ENCODE results near the gene GNL1. TPM values are rescaled to one million over a fixed set of nuclear protein-coding genes. Genes with fewer than 3 reads are reported as not detected.

The GNL1 gene
- total and polyA plus RNA-seq, 4 donors, result 10.1 to 18.2 (median 13.2) TPM

GRCh38 chr6:30511169-30511546, 45.1 kb downstream of the GNL1 start:
- H3K27ac ChIP-seq (ENCODE audit: low read depth in 1 of 2, low read length in 2 of 2), result no peak overlapping the region
- WGBS, result 78% methylated on average over 5 of the region's 5 CpGs
- H3K4me1 ChIP-seq (ENCODE audit: control insufficient read depth in 4 of 4, insufficient read depth in 4 of 4, low read length in 3 of 4), result no peaks in the 10 kb centered on the region
- TF ChIP-seq MAX (IDR thresholded peaks at IDR 0.05) (no peak), GABPA (IDR thresholded peaks at IDR 0.05 in 1 of 2, conservative IDR thresholded peaks at IDR 0.05 in 1 of 2) (no peak)
- no peaks in the 10 kb centered on the region for H3K27me3 ChIP-seq (ENCODE audit: control insufficient read depth in 4 of 4, insufficient read depth in 4 of 4, low read length in 3 of 4)
- no peak for DNase-seq (ENCODE audit: low spot score)
- H3K9me3 ChIP-seq (ENCODE audit: control insufficient read depth in 4 of 4, low read length in 3 of 4), result no peaks in the 10 kb centered on the region
- no peak overlapping the region for H3K4me3 ChIP-seq (ENCODE audit: low read depth in 1 of 3, low read length in 3 of 3)
- H3K9ac ChIP-seq (ENCODE audit: low read depth in 1 of 2, low read length in 2 of 2), result no peak overlapping the region
- no peaks in the 10 kb centered on the region for H3K36me3 ChIP-seq (ENCODE audit: control insufficient read depth in 4 of 4, insufficient read depth in 3 of 4, low read depth in 1 of 4, low read length in 3 of 4)

GRCh38 chr6:30510419-30511168, 45.7 kb downstream of the GNL1 start:
- no peak overlapping the region for H3K27ac ChIP-seq (ENCODE audit: low read depth in 1 of 2, low read length in 2 of 2)
- H3K4me1 ChIP-seq (ENCODE audit: control insufficient read depth in 4 of 4, insufficient read depth in 4 of 4, low read length in 3 of 4), result no peaks in the 10 kb centered on the region

GRCh38 chr6:30508890-30509736, 47.2 kb downstream of the GNL1 start:
- Histone ChIP-seq H3K4me1 (ENCODE audit: control insufficient read depth in 4 of 4, insufficient read depth in 4 of 4, low read length in 3 of 4) (no peaks in the 10 kb centered on the region), H3K9ac (ENCODE audit: low read depth in 1 of 2, low read length in 2 of 2) (no peak overlapping the region), H3K36me3 (ENCODE audit: control insufficient read depth in 4 of 4, insufficient read depth in 3 of 4, low read depth in 1 of 4, low read length in 3 of 4) (no peaks in the 10 kb centered on the region), H3K27ac (ENCODE audit: low read depth in 1 of 2, low read length in 2 of 2) (peak overlapping the region; percentile 53 to 64), H3K4me3 (ENCODE audit: low read depth in 1 of 3, low read length in 3 of 3) (no peak overlapping the region), H3K9me3 (ENCODE audit: control insufficient read depth in 4 of 4, low read length in 3 of 4) (no peaks in the 10 kb centered on the region), H3K27me3 (ENCODE audit: control insufficient read depth in 4 of 4, insufficient read depth in 4 of 4, low read length in 3 of 4) (no peaks in the 10 kb centered on the region)
- TF ChIP-seq JUND (IDR thresholded peaks at IDR 0.05), result no peak
- TF ChIP-seq GABPA (IDR thresholded peaks at IDR 0.05 in 1 of 2, conservative IDR thresholded peaks at IDR 0.05 in 1 of 2), result peak in 1 of 2 donors; percentile 17
- 39% methylated on average over 5 of the region's 5 CpGs for WGBS
- DNase-seq (ENCODE audit: low spot score), result no peak

More at GRCh38 chr6:30510419-30511168, 45.7 kb downstream of the GNL1 start:
- H3K4me3 ChIP-seq (ENCODE audit: low read depth in 1 of 3, low read length in 3 of 3), result no peak overlapping the region
- WGBS, result 88% methylated on average over 10 of the region's 10 CpGs
- no peaks in the 10 kb centered on the region for H3K36me3 ChIP-seq (ENCODE audit: control insufficient read depth in 4 of 4, insufficient read depth in 3 of 4, low read depth in 1 of 4, low read length in 3 of 4)
- no peak for DNase-seq (ENCODE audit: low spot score)
- TF ChIP-seq HNF4A (conservative IDR thresholded peaks at IDR 0.05), result no peak
- TF ChIP-seq YY1 (IDR thresholded peaks at IDR 0.05), result no peak
- TF ChIP-seq FOXA2 (IDR thresholded peaks at IDR 0.05), result no peak
- TF ChIP-seq GABPA (IDR thresholded peaks at IDR 0.05 in 1 of 2, conservative IDR thresholded peaks at IDR 0.05 in 1 of 2), result no peak
- no peak for TF ChIP-seq JUND (IDR thresholded peaks at IDR 0.05)
- TF ChIP-seq RAD21 (IDR thresholded peaks at IDR 0.05), result no peak
- no peak for TF ChIP-seq ZBTB33 (IDR thresholded peaks at IDR 0.05)
- no peak for TF ChIP-seq FOXA1 (IDR thresholded peaks at IDR 0.05)
- H3K9ac ChIP-seq (ENCODE audit: low read depth in 1 of 2, low read length in 2 of 2), result no peak overlapping the region
- H3K9me3 ChIP-seq (ENCODE audit: control insufficient read depth in 4 of 4, low read length in 3 of 4), result no peaks in the 10 kb centered on the region
- H3K27me3 ChIP-seq (ENCODE audit: control insufficient read depth in 4 of 4, insufficient read depth in 4 of 4, low read length in 3 of 4), result no peaks in the 10 kb centered on the region
